LNCaP clone FGC (cell line): Measurements from ENCODE around the gene MSH5.
"Not testable (repeated sequence)": the region's sequence is repeated elsewhere in the genome, so short reads cannot be mapped to it uniquely, and the experiment has no call there.

Source experiments
- DNase-seq: peaks from one replicate; pipeline ENCODE4 v3.0.0-alpha.2; 2011; ENCODE audit warnings: low read depth
- H3K4me3 ChIP-seq: 2 replicates; pipeline ENCODE4 v1.5.1; 2011; ENCODE audit warnings: mild to moderate bottlenecking, low read depth, low read length, control low read depth
- TF ChIP-seq, protein P1 (sequence below): IDR thresholded peaks from 2 replicates; pipeline ENCODE4 v1.5.1; 2012; ENCODE audit warnings: mild to moderate bottlenecking; ENCODE audit not compliant: control insufficient read depth, insufficient read depth; ENCODE audit errors: extremely low read depth

The MSH5 gene

DNA sequence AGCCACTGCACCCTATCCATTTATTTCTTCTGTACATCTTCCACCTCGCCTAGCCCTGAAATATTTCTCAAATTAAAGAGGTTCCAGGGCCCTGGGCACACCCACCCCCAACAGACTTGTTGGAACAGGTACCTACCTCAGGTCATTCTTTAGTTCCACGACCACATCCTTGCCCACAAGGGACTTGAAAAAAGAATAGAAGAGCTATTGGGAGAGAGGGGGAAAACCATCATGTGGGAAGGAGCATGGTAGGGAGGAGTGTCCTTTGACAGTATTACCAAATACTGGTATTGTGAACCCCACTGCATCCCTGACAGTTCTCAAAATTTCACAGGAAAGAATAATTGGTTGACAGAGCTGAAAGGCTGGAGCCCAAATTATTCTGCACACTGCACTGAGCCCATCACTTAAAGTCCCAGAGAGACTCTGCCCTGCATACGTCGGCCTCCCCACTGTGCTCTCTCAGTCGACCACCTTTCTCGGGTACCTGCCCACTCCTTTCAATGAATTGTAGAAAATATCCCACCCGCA is 66.2 kb downstream of the MSH5 start:
- TF ChIP-seq, protein P1, sequence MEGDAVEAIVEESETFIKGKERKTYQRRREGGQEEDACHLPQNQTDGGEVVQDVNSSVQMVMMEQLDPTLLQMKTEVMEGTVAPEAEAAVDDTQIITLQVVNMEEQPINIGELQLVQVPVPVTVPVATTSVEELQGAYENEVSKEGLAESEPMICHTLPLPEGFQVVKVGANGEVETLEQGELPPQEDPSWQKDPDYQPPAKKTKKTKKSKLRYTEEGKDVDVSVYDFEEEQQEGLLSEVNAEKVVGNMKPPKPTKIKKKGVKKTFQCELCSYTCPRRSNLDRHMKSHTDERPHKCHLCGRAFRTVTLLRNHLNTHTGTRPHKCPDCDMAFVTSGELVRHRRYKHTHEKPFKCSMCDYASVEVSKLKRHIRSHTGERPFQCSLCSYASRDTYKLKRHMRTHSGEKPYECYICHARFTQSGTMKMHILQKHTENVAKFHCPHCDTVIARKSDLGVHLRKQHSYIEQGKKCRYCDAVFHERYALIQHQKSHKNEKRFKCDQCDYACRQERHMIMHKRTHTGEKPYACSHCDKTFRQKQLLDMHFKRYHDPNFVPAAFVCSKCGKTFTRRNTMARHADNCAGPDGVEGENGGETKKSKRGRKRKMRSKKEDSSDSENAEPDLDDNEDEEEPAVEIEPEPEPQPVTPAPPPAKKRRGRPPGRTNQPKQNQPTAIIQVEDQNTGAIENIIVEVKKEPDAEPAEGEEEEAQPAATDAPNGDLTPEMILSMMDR, result no peak
- DNase-seq, result no peak

DNA sequence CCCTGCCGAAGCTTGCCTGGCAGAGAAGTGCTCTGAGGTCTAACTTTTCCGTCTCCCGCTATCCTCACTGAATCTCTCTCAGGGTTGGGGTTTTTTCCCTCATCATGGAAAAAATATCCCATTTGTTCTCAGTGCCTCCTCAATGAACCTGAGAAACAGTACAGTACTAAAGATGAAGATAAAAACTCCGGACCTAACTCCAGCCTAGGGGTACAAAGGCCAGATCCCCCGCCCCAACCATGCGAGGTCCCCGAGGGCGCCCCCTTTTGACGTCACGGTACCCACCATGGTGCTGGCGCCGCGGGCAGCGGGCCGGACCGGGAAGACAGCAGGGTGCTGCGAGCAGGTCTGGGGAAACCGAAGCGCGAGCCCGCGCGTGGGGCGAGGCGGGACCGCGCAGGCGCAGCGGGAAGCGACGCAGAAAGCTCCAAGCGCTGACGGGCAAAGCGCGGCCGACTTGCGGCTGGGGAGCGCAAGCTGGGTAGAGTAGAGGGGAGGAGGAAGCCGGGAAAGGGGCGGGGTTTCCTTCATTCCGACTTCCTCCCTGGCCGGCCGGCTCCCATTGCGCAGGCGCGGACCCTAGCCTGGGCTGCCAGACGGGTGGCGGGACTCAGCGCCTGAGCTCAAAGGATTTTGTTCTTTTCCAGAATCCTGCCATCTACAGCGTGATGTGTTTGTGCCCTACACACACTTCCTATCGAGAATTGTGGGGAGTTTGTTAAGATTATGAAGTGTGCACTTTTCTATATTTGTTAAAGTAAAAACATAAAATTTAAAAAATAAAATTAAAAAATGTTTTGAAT is 66.9 kb downstream of the MSH5 start, which contains the start of gene LSM2:
Gene LSM2 (minus strand): TSS at position 497 of the 803 bp plus-strand sequence. CDS start 209 bp downstream, at position 288.
- TF ChIP-seq, protein P1, result no peak
- peak; percentile 89 for DNase-seq
- H3K4me3 ChIP-seq, result peak within 1 kb of the TSS; percentile 76

More for the DNA sequence above, 66.2 kb downstream of the MSH5 start:
- peak overlapping the region; percentile 76 for H3K4me3 ChIP-seq

DNA sequence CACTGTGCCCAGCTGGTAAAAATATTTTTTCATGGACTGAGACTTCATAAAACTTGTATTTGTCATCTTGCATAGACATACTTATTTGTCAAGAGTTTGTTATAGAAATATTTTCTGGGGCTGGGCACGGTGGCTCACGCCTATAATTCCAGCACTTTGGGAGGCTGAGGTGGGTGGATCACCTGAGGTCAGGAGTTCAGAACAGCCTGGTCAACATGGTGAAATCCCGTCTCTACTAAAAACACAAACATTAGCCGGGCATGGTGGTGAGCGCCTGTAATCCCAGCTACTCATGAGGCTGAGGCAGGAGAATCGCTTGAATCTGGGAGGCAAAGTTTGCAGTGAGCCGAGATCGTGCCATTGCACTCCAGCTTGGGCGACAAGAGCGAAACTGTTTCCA is 68.8 kb downstream of the MSH5 start:
- not testable (repeated sequence) for DNase-seq, H3K4me3 ChIP-seq

DNA sequence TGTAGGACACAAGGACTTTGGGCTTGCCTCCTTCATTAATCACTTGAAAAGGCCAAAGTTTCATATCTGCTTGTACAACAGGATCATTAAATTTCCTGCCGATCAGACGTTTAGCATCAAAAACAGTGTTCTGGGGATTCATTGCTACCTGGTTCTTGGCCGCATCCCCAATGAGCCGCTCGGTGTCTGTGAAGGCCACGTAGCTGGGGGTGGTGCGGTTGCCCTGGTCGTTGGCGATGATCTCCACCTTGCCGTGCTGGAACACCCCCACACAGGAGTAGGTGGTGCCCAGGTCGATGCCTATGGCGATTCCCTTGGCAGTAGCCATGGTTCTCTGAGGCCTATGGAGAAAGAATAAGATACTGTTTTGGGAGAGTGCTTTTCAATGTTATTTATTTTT is 71.8 kb downstream of the MSH5 start:
- DNase-seq, result no peak
- no peak overlapping the region for H3K4me3 ChIP-seq
- TF ChIP-seq, protein P1, result no peak
